COR-L47 (cell line): ENCODE results near the gene ELF1.
"Not testable (repeated sequence)": the region's sequence is repeated elsewhere in the genome, so short reads cannot be mapped to it uniquely, and the experiment has no call there.

Source experiments
- DNase-seq: peaks from one replicate; lab custom pipeline; 2025; lab: John Stamatoyannopoulos, UW

ELF1 gene

DNA sequence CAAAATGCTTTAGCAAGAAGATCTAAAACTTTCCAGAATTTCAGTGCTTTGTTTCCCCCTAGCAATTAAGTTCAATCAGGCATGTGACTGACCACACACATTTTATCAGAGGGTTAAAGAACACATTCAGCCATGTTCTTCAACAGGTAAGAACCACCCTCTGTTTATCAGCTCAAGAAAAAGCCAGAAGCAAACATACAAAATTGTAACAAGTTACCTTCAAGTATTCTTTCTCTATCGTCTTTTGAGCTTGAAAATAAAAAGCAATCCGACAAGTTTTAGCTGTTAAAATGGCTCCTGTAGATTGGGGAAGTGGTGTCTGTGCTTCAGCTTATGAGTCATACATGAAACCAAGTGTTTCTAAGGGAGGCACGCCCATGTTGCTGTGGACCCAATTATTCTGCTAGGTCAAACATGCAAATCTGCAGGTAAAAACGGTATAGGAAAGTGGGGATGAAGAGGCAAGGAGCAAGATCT is at the start of gene ELF1:
TSS of gene ELF1 (minus strand) at position 306 of the 477 bp plus-strand sequence. CDS start 37,262 bp downstream, outside the sequence.
- DNase-seq: peak; percentile 74

DNA sequence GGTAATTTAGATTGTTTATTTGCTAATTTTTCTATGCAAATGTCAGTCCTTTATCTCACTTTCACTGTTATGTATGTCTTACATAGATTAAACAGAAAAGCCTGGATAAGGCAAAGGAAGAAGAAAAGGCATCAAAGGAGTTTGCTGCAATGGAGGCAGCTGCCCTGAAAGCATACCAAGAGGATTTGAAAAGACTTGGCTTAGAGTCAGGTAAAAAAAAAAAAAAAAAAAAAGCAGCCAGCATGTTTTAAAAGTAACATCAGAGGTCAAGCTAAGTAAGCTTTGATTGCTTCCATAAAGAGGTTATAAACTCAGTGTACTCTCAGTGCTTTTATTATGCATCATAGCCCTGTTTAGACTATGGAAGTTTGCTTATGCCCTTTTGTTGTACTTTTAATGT is 46.0 kb upstream of the ELF1 start:
- no peak for DNase-seq

DNA sequence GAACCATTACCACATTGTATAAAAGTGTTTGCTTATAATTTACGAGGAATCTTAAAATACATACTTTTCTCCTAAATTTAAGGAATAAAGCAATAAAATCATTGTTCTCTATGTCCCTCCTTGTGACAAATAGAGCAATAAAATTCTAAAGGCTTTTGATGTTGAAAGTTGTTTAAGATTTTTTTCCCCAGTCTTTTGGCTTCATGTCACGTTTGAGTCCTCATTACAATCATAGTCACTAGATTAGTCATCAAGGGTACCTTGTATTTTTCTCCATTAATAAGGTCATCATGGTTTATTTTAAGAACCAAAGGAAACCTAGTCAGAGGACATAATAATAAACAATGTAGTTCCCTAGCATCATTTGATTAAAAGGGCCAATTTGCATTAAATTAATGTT is 45.4 kb upstream of the ELF1 start:
- no peak for DNase-seq

DNA sequence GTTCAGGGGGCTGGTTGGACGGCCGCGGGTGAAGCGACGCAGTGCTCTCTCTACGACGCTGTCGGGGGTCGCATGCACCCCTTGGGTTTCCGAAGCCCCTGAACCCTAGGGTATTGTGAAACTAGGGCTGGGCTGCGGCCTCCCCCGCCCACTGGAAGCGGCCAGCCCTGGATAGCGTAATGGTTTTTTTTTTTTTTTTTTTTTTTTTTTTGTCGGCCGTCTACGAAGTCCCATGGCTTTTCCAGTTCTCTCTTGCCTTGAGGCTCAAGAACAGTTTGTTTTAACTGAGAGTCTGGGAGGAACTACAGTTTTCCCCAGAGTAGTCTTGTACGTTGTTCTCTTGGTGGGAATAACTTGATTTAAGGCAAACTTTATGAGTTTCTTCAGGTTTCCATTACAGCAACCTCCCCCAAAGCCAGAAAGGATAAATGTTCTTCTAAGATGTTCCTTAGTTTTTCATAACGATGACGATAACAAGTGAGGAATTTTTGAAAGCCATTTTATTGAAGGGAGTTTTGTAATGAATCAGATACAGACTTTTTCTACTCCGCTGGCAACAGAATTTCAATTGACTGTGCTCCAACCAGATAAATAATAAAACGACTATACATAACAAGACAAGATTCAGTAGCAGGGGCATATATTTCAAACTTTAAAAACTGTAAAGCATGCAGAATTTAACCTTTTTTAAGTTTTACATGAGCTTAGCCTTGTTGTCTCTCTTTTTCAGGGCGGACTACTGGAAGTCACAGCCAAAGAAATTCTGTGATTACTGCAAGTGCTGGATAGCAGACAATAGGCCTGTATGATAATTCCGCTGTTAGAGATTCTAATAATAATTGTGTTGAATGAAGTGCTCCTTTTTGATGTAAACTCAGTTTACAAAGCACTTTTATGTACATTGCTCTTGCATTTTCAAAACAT is 43.1 kb upstream of the ELF1 start:
- DNase-seq: no peak

DNA sequence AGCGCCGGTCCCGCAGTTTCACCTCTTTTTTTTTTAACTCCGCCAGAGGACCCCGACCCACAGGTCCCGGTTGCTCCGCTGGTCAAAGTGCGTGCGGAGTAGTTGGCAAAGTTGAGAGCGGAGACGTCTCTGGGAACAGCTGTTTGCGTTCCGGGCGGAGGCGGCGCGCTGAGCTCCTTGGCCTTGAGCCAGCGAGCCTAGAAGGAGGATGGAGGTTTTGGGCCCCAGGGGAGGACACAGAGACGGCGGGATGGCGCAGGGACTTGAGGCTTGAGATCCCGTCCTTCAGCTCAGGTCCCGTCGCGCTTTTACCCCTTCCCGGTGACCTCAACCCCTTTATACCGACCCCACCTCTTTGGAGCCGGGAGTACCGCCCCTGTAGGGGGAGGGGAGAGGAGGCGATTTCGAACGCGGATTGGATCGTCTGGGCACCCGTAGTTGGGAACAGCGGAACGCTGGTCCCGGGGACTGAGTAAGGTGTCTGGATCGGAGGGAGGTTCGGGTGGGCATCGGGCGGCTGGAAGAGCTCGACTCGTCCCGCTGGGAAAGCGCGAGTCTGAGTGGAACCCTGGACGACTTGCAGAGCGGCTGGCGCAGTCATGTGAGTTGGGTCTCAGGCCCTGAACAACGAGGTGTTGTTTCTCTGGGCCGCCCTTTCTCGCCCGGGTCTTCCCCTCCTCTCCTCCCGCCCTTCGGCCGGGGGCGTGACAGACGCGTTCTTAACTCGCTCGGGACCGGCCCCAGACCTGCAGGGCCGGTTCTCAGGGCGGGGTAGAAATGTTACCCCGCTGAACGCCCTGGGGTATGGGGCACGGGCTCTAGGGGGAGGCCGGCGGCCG is 42.2 kb upstream of the ELF1 start, which contains the start of gene WBP4:
TSS of gene WBP4 (plus strand) at position 435 of the 839 bp plus-strand sequence. CDS start at position 600, 165 bp downstream.
- DNase-seq: peak; percentile 92

DNA sequence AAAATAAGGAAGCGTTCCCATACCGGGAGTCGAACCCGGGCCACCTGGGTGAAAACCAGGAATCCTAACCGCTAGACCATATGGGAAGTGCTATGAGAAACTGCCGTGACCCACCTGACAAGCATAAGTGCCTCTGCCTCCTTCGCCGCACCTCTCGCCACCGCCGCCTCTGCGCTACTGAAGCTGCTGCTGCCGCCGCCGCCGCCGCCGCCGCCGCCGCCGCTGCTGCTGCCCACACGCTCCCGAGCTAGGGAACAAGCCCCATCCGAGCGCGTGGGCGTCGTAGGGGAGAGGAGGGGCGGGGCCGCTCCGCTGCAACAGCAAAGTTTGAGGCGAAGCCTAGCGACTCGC is 41.6 kb upstream of the ELF1 start:
- DNase-seq: peak; percentile 82

DNA sequence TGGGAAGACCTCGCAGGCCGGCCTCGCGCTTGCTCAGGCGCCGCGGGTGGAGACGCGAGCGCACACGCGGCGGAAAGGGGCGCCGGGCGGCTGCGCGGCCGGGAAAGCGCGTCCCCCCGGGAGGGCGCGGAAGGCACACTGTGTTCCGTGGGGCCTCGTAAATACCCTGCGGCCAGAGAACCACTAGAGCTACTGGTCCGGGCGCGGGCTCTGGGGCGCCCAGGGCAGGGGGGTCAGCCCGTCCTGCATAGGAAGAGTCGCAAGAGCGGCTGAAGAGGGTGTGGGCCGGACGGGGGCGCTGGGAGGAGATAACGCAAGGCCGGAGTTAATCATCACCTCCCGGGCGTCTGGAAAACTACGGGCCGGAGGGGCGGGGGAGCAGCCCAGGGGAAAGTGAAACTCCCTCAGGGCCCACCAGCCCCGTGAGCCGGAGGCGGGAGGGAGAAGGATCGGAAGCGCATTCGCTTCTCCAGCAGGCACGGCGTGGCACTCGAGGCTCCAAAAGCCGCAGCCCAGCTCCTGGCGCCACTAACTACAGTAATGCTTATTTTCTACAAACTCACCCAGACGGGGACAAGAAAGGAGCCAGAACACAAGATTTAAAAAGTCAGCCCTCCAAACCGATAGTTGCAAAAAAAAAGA is 41.1 kb upstream of the ELF1 start:
- DNase-seq: peak; percentile 89

DNA sequence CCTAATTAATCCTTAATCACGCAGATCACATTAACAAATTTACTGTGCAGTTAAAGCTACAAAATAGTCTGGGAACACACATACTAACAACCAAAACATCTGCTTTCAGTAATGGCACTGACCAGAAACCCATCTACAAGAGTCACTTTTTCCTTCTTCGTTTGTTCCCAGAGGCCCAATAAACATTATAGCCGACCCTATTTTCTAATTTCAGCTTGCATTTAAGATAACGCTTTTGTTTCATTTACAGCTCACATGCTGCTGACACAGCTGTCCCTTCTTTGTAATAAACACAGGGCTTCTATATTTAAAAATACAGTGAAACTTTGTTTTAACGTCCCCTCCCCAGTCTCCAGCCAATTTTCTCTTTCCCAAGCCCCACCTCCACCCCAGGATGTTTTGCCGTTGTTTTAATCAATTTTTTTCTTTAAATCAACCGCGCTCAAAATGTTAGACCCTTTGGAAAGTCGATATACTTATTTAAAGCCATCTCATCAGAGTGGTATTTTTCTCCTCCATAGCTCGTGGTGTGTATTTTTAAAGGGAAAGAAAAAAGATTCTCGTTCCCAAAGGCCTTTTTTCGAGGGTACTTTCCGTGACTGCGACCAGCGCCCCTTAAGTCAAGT is 40.5 kb upstream of the ELF1 start:
- DNase-seq: no peak

DNA sequence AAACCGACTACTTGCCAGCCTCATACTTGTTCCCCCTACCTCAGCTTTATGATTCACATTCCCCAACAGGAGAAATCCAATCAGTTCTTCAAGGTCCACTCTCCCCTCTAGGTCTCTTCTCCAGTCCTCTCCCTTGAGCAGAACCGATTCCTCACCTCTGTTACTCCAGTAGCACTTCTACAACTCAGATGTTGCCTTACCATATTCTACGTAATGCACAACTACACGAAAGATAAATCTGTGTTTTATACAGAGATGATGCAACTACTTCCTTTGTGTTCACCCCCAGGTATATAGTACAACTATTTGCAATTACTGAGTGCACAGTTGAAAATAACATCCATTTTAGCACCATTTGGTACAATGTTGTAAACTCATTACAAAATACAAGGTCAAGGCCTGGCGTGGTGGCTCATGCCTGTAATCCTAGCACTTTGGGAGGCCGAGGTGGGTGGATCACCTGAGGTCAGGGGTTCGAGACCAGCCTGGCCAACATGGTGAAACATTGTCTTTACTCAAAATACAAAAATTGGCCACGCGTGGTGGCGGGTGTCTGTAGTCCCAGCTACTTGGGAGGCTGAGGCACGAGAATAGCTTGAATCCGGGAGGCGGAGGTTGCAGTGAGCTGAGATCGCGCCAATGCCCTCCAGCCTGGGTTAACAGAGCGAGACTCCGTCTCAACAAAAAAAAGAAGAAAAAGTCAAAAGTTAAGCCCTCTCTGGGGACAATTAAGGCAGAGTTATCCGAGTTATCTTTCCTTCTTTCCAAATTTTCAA is 39.4 kb upstream of the ELF1 start:
- DNase-seq: no peak

DNA sequence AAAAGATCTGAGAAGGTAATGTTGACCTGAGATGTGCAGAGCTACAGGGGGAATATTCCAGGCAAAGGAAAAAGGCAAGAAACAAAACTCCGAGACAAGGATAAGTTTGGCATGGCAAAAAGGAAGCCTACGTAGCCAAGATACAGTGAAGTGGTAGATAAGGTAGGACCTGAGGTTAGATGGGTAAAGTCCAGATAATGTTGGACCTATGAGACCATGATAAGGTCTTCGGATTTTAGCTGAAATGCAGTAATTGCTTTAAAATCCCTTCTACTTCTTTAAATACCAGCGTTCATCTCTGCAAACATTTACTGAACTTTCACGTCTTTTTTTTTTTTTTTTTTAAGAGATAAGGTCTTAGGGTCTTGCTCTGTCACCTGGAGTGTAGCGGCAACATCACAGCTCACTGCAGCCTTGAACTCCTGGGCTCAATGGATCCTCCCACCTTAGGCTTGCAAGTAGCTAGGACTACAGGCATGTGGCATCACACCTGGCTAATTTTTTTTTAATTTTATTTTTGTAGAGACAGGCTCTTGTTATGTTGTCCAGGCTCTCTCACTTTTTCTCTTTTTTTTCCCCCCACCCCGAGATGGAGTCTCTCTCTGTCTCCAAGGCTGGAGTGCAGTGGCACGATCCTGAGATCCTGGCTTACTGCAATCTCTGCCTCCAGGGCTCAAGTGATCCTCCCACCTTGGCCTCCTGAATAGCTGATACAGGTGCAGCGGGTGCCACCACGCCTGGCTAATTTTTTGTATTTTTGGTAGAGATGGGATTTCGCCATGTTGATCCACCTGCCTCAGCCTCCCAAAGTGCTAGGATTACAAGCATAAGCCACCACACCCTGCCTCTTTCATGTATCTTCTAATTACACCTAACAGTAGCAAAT is 38.0 kb upstream of the ELF1 start:
- DNase-seq: no peak

DNA sequence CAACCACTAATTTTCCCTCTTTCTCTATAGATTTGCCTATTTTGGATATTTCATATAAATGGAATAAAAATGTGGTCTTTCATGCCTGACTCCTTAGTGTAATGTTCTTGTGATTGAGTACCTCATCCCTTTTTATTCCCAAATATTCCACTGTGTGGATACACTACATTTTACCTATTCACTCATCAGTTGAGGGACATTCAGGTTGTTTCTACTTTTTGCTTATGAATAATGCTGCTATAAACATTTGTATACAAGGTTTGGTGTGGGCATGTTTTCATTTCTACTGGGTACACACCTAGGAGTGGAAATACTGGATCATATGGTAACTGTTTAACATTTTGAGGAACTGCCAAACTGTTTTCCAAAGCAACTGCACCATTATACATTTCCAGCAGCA is 37.1 kb upstream of the ELF1 start:
- DNase-seq: no peak

DNA sequence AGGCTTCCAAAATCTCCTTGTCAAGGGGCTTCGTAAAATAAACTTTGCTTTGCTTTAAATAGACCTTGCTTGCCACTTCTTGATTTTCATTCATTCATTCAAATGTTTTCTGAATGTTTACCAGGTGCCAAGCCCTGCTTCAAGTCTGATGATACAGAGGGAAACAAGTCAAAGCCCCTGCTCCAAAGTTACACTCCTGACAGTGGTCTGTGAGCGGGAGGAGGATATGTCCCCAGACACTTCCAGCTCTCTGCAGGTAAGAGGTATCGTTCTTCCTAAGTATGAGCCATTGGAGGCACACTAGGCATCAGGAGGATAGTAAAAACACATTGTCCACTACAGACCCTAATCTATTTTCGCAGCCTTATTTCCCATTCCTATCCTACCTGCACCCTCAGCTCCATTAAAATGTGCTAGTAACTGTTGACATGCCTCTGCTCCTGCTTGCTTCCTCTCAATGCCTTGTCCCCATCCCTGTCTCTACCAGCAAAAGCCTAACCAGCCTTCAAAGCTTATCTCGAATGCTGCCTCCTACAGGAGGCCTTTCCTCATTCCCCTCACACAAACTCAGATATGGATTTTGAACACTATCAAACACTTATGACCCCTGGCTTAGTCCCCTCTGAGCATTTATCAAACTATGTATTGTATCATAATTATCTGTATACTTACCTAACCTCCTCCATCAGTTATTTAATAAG is 36.0 kb upstream of the ELF1 start:
- no peak for DNase-seq

DNA sequence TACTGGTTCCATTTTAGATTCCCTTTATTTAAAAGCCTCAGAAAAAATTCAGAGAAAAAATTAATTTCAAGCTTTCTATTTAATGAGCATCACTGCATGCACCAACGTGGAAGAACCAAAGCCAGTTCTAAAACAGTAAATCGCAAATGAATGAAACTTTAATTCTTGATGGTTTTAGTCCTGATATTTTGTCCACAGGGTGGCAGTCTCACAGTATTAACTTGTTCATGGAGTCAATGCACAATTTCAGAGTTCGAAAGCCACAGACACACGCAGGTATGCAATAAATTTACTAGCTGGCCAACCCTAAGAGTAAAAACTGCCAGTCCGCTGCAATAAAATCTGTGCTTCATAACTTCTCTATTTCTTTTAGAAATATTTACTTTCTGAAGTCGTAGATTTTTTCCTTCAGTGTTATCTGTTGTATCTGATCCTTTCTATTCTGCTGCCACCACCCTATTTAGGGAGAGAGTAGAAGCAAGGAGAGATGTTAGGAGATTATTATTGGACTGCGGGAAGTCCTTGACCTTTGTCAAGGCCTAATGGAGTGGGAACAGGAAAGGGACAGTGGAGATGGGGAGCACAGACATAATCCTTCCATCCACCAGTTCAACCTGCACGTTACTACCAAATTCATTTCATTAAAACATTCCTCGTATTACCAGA is 35.2 kb upstream of the ELF1 start:
- peak; percentile 36 for DNase-seq

DNA sequence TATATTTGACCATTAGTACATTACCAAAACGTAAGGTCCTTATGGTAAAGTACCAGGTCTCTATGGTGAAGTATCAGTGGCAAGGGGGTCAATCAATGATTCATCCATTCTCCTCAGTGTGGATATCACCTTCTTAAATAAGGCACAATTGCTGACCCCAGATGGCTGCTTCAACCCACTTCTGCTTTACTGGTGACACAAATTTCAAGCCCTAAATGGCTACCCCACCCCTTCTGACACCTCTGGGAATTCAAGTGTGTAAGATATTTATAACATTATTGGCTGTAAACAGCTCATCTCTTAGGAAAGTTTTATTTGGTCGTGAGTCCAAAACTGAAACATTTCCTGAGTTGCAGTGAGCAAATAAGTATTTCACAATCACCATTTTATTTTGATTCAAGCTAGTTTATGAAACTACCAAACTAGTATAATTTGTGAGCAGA is 34.3 kb upstream of the ELF1 start:
- no peak for DNase-seq

DNA sequence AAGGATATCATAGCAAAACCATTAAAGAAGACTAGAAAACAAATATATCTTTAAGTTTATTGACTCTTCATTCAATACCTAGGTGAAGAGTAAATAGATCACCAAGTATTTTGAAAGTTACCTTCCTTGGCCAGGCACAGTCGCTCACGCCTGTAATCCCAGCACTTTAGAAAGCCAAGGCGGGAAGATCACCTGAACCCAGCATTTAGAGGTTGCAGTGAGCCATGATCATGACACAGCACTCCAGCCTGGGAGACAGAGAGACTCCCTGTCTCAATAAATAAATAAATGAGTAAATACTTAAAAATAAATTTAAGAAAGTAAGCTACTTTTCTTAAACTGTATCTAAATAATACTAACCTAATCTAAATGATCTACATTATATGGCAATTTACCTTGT is 33.3 kb upstream of the ELF1 start:
- no peak for DNase-seq

DNA sequence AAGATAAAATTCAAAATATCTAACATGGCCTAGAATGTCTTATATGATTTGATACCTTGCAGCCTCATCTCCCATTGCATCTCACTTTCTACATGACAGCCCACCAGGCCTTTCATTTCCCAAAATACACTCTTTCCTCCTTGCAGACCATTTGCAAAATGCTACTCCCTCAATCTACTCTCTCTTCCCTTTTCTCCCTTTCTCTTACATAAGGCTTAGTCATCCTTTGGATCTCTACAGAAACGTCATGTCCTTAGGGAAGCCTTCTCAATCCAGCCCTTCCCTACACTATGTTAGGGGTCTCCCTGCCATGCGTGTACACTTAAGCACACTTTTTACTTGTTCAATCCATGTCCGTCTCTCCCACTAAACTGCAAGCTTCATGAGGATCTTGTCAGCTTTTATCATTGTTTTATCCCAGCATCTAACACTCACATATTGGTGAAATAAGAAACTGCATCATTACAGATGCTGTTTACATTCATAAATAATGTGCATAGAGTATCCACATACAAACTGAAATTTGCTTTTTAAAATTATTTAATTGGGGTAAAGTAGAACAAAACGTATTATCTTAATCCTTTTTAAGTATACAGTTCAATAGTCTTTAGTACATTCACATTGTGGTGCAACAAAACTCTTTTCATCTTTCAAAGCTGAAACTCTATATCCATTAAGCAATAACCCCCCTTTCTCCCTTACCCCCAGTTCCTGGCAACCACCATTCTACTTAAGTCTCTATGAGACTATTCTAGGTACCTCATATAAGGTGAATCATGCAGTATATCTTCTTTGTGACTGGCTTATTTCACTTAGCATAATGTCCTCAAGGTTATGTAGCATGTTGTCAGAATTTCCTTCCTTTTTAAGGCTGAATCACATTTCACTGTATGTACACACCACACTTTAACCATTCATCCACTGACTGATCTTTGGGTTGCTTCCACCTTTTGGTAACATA is 30.6 kb upstream of the ELF1 start:
- DNase-seq: no peak

DNA sequence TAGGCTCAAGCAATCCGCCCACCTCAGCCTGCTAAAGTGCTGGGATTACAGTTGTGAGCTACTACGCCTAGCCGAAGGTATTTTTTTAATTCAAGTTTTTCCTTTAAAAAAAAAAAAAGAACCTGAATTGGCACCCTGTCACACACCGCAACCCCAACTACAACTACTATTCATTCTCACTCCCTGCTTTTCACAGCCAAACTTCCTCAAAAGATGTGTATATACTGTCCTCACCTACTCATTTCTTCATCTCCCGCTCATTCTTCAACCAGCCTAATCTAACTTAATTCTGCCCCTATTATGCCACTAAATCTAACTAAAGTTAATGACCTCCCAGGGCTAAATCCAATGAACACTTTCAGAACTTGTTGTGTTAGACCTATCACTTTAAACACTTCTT is 29.5 kb upstream of the ELF1 start:
- DNase-seq: no peak

DNA sequence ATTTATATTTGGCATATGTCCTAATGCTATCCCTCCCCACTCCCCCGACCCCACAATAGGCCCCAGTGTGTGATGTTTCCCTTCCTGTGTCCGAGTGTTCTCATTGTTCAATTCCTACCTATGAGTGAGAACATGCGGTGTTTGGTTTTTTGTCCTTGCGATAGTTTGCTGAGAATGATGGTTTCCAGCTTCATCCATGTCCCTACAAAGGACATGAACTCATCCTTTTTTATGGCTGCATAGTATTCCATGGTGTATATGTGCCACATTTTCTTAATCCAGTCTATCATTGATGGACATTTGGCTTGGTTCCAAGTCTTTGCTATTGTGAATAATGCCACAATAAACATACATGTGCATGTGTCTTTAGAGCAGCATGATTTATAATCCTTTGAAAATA is 23.3 kb upstream of the ELF1 start:
- not testable (repeated sequence) for DNase-seq
